Renal cortical epithelial cell (primary cell): ENCODE data around the gene EZH2. TPM values are rescaled to one million over a fixed set of nuclear protein-coding genes. Genes with fewer than 3 reads are reported as not detected.
A peak's percentile ranks its signal among the peaks of the same experiment; 100 is the strongest.

Experiments
- DNase-seq: peaks from one replicate; pipeline ENCODE4 v3.0.0-alpha.2; 2011; ENCODE audit warnings: low read depth
- total RNA-seq: library from RNA; depleted of rRNA; stranded (reverse); fragments of >200 nt; gene quantifications from 2 replicates; pipeline ENCODE4 v1.2.3, GENCODE V29; 2014

Gene EZH2
- total RNA-seq, 1 donor from 2014 or later, result 7.9 TPM

- no peak for DNase-seq
Observed at GRCh38 chr7:148807436-148807835, 76.7 kb downstream of the EZH2 start.

- no peak for DNase-seq
Observed at GRCh38 chr7:148806187-148806586, 77.9 kb downstream of the EZH2 start.

- DNase-seq, result no peak
Observed at GRCh38 chr7:148804343-148805235, 79.5 kb downstream of the EZH2 start.

- DNase-seq, result no peak
Observed at GRCh38 chr7:148803094-148803493, 81.0 kb downstream of the EZH2 start.

DNA sequence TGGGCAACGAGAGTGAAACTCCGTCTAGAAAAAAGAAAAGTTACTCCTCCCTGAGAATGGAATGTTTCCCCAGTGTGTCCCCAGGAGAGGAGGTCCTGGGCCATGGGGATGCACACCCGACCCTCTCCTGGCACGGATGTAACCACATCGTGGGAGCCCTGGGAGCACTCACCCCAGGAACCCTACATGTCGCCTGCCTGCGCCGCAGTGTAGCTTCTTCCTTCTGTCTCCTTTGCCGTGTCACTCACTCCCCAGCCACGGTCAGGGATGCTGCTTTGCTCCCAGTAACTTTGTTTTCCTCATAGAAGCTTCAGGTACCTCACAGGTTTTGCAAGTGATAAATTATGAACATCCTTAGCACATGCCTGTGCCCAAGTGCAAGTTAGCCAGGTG lies 82.0 kb downstream of the EZH2 start:
- no peak for DNase-seq

- DNase-seq, result no peak
Observed at GRCh38 chr7:148800677-148801076, 83.4 kb downstream of the EZH2 start.

GRCh38 chr7:148799893-148800555 lies 84.1 kb downstream of the EZH2 start:
- DNase-seq, result no peak

DNA sequence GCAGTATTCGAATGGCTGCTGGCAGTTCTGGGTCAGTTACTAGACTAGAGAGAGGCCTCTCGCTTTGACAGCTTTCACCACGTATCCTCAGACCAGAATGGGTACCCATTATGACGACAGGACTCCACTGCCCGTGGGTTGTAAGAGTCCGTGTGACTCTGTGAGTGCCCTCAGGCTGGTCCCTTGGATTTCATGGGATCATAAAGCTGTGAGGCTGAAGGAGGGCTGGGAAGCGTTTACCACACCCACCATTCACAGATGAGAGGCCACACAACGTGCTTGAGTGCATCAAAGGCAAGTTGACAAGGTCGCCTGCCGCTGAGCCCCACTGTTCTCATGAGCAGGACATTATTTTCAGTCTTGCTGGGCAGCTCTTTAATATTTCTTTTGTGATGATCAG lies 87.2 kb downstream of the EZH2 start:
- DNase-seq, result no peak

DNA sequence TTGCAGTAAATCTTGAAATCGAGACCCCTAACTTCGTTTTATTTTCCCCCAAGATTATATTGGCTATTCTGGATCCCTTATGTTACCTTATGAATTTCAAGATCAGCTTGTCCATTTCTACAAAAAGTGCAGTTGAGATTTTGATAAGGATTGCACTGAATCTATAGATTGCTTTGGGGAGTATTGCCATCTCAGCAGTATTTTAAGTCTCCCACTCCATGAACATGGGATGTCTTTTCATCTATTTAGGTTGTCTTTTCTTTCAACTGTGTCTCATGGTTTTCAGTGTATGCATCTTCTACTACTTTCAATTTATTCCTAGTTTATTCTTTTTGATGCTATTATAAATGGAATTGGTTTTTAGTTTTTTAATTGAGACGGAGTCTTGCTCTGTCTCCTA lies 89.6 kb downstream of the EZH2 start:
- no peak for DNase-seq

DNA sequence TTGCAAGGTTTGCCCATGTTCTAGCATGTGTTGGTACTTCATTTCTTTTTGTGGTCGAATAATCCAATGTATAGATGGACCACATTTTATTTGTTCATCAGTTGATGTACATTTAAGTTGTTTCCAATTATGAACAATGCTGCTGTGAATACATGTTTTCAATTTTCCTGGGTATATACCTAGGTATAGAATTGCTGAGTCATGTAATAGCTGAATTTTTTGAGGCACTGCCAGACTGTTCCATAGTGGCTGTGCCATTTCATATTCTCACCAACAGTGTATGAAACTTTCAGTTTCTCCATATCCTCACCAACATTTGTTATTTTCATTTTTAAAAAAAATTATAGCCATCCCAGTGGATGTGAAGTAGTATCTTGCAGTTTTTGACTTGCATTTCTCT lies 90.5 kb downstream of the EZH2 start:
- no peak for DNase-seq

DNA sequence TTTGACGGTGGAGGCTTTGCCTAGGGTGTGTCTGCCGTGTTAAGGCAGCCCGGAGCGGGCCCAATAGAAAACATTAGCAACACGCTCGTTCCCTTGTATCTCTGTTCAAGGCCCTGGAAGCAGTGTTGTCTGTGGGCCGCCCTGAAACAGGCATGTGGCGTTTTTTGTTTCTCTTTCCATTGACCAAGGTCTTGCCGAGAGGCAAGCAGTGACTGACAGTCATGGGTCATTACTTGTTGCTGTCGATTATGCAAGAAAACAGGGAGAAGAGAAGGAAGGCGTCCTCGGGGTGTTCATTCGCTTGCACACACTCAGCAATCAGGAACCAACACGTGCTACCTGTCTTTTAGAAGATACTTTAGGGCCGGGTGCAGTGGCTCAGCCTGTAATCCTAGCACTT lies 92.5 kb downstream of the EZH2 start:
- DNase-seq, result peak; percentile 73

DNA sequence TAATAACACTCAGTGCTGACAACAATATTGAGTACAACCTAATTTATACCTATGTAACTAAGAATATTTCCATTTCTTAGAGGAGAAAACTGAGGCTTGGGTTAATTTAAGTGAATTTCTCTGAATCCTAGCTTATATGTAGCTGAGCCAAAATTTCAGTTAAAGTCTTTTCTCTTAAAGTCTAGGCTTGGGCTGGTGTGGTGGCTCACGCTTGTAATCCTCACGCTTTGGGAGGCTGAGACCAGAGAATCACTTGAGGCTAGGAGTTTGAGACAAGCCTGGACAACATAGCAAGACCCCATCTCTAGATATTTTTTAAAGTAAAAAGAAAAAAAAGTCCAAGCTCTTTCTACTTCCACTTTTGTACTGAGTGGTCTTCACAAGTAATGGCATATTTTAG lies 93.2 kb downstream of the EZH2 start:
- no peak for DNase-seq

GRCh38 chr7:148790131-148790726 lies 93.9 kb downstream of the EZH2 start:
- no peak for DNase-seq

DNA sequence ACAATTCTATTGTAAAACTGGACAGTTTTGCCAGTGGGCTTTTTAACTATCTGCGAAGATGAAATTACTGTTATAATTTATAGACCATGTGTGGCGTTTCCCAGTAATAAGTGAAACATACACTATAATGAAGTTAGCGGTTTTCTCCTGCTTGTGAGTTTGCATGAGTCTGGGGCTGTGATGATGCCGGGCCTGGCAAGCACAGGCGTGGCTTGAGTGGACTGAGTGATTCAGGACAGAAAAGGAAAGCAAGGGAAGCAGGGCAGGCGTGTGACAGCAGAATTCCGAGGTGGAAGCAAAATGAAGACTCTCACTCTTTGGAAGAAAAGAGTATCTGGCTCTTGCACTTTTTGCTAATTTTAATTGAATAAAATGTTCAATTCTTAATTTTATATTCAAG lies 94.9 kb downstream of the EZH2 start:
- no peak for DNase-seq

DNA sequence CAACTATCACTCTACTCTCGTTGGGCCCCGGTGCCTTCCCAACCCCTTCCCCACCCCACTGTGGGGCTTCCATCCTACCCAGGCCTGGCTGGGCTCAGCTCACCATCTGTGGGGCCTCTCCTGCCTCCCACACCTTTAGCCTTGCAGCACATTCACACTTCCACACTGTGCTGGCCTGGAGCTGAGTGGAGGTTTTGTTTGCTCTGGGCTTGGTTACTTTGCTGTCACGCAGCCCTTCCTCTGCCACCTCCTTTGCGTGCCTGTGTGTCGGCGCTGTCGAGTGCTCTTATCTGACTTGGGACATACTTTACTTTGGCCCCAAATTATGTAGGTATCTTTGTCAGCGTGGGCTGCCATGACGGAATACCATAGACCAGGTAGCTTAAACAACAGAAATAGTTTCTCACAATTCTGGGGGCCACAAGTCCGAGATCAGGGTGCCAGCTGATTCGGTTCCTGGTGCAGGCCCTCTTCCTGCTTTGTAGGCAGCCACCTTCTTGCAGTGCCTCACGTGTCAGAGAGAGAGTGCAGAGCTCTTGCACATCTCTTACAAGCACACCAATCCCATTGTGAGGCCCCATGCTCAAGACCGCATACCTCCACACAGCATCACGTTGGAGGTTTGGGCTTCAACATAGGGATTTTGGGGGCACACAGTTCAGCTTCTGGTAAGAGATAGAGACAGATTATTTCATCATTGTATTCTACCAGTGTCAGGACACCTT lies 96.4 kb downstream of the EZH2 start:
- no peak for DNase-seq

DNA sequence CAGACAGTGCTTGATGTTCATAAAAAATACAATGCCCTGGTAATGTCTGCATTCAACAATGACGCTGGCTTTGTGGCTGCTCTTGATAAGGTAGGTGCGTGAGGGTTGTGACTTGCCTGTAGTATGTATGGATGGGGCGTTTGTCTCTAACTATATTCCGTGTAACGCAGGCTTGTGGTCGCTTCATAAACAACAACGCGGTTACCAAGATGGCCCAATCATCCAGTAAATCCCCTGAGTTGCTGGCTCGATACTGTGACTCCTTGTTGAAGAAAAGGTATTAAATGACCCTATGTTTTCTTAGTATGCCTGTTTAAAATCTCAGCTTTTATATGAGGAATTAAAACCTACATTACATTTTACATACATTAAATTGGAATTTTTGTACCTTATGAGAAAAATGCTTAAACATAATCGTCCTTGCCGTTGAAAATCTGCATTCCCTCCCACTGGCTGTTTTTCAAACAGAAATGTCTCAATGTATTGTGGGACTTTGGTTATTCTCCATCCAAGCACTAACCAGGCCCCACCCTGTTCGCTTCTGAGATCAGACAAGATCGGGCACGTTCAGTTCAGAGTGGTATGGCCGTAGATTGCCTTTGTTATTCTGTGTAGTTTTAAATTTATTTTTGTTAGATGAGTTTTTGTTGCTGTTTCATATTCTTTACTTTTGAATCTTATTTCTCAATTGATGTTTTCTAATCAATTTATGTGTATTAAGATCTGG lies 100.1 kb downstream of the EZH2 start:
- DNase-seq, result no peak

- no peak for DNase-seq
Observed at GRCh38 chr7:148782757-148783456, 101.2 kb downstream of the EZH2 start.

DNA sequence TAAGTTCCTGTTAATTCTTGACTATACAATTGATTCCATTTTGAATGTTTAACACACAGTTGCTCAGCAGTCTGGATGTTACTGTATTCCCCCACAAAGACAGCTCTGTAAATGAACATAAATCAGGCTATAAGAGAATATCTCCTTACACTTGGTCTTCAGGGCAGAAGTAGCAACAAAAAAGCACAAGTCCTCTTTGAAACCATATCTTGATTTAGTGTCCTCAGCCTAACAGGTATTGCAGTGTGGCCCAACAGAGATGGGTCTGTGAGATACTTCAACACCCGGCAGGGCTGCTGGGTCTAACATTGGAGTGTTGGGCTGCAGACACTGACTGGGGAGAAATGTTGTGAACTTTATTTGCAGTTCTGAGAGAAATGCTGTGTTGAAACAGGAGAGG lies 109.6 kb downstream of the EZH2 start:
- no peak for DNase-seq

- DNase-seq, result no peak
Observed at GRCh38 chr7:148773334-148773733, 110.8 kb downstream of the EZH2 start.

- DNase-seq, result peak; percentile 92
Observed at GRCh38 chr7:148772297-148773089, 111.6 kb downstream of the EZH2 start.
